DOHH2 (cell line): ENCODE data around the gene TEX35.

ENCODE experiments used
- EZH2phosphoT487 ChIP-seq: fragments of 200-600 bp; sonication (generic); IDR thresholded peaks from 2 replicates; pipeline ENCODE4 v1.6.1; 2017; ENCODE audit warnings: borderline replicate concordance, mild to moderate bottlenecking, antibody characterized with exemption, low read length, moderate library complexity, mixed read lengths
- TF ChIP-seq, protein P1 (sequence below): fragments of 200-600 bp; sonication (generic); IDR thresholded peaks from one replicate; pipeline ENCODE4 v1.5.1; 2014; ENCODE audit warnings: antibody characterized with exemption, mild to moderate bottlenecking, low read depth, low read length; ENCODE audit not compliant: poor library complexity, severe bottlenecking

DNA sequence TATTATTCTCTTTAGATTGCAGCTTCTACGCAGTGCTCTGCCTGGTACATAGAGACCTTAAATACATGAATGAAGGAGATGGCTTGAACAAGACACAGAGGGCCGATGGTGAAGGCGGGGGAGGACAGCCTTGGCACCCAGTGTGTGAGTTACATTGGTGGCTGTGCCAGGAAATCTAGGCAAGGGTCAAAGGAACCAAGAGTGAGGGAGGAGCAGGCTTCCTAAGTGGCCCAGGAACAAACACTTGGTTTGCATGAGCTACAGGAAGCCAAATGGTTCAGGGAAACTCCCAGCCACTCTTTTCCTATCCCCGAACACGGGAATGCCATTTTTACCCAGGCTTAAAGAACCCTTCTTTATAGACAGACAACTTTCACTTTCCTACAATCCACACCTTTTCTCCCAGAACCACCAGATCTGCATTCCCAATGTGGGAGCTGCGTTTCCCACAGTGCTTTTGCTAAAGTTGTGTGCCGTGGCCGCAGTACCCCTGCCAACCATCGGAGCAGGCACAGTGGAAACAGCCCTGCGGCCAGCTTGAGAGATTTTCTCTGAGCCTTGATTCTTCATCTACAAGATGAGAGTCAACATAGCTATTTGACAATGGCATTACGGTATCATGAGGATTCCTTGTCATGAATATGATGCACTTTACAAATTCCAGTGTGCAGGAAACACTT lies 12.7 kb upstream of the TEX35 start:
- TF ChIP-seq, protein P1, sequence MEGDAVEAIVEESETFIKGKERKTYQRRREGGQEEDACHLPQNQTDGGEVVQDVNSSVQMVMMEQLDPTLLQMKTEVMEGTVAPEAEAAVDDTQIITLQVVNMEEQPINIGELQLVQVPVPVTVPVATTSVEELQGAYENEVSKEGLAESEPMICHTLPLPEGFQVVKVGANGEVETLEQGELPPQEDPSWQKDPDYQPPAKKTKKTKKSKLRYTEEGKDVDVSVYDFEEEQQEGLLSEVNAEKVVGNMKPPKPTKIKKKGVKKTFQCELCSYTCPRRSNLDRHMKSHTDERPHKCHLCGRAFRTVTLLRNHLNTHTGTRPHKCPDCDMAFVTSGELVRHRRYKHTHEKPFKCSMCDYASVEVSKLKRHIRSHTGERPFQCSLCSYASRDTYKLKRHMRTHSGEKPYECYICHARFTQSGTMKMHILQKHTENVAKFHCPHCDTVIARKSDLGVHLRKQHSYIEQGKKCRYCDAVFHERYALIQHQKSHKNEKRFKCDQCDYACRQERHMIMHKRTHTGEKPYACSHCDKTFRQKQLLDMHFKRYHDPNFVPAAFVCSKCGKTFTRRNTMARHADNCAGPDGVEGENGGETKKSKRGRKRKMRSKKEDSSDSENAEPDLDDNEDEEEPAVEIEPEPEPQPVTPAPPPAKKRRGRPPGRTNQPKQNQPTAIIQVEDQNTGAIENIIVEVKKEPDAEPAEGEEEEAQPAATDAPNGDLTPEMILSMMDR: no peak
- no peak for TF ChIP-seq EZH2phosphoT487
